ENCODE results near the gene ALDH3B2. TPM values are rescaled to one million over a fixed set of nuclear protein-coding genes. Genes with fewer than 3 reads are reported as not detected.

ALDH3B2 gene
- total RNA-seq, 4 donors from 2014 or later, result 1.2 TPM; not detected in 3

DNA sequence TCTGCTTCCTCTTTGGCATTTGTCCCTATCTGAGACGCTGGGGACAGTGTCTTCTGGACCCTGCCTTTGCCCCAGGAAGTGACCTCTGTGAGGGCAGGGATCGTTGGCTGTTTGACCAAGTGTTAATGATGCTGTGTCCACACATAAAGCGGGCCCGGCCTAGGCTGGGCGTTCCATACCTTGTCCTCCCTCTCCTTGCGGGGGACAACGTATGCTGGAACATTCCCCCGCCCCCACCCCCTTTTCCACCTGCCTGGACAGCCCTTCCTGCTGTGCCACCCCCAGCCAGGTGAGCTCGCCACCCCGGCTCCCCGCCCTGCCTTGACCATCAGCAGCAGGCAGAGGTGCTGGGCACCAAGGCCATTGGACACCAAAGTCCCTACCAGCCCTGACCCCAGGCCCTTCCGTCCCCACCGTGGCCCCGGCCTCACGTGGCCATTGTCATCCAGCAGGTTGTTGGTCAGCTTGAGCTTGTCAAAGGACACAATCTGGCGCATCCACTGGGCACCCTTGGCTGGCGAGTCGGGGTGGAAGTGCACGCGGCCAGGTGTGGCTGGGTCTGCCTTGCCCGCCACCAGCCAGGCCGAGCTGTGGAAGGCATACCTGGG lies 40.6 kb downstream of the ALDH3B2 start:
- peaks cover 0 to 5% of the 10 kb centered on the region in 2 donors for H3K4me1 ChIP-seq
- intact Hi-C loops (cut with DNase I; ENCODE audit: low total_unique reads), result no loop called here
- no peaks in the 10 kb centered on the region for H3K9me3 ChIP-seq
- no peak for DNase-seq
- no peak overlapping the region for H3K4me3 ChIP-seq
- TF ChIP-seq POLR2A (IDR thresholded peaks at IDR 0.05), result no peak
- TF ChIP-seq, protein P1, sequence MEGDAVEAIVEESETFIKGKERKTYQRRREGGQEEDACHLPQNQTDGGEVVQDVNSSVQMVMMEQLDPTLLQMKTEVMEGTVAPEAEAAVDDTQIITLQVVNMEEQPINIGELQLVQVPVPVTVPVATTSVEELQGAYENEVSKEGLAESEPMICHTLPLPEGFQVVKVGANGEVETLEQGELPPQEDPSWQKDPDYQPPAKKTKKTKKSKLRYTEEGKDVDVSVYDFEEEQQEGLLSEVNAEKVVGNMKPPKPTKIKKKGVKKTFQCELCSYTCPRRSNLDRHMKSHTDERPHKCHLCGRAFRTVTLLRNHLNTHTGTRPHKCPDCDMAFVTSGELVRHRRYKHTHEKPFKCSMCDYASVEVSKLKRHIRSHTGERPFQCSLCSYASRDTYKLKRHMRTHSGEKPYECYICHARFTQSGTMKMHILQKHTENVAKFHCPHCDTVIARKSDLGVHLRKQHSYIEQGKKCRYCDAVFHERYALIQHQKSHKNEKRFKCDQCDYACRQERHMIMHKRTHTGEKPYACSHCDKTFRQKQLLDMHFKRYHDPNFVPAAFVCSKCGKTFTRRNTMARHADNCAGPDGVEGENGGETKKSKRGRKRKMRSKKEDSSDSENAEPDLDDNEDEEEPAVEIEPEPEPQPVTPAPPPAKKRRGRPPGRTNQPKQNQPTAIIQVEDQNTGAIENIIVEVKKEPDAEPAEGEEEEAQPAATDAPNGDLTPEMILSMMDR (IDR thresholded peaks at IDR 0.05), result no peak
- no peaks in the 10 kb centered on the region for H3K36me3 ChIP-seq
- H3K27me3 ChIP-seq, result no peaks in the 10 kb centered on the region
- no peak overlapping the region for H3K27ac ChIP-seq

DNA sequence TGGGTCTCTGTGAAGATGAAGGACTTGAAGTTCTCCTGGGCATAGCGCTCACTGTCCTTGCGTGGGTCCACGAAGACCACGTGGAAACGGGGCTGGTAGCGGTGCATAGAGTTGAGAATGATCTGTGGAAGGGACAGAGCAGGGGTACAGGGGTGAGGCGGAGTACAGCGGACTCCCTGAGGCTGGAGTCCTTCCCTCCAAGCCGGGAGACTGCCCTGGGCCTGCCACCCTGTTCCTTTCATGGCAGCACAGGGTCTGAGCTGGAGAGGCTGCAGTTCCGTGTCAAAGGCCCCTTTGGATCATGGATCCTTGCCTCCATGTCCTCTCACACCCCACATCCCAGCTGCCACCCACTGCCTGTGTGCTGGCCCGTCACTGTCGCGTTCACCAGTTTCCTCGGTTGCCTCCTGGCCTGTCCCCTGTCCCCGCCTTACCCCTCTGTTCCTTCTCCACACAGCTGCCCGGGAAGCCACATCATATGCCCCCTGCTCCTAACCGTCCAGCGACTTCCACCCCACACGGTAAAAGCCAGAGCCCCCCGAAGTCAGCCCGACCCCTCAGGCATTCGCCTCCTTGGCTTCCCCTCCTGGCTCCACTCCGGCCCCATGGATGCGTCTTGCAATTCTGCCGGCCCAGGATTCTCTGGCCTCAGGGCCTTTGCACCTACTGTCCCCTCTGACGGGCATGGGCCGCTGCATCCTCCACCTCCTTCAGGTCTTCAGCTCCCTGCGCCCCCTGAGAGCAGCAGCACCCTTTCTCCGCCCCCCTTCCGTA lies 41.3 kb downstream of the ALDH3B2 start:
- TF ChIP-seq, protein P1 (IDR thresholded peaks at IDR 0.05), result no peak
- no peak for TF ChIP-seq POLR2A (IDR thresholded peaks at IDR 0.05)
- Histone ChIP-seq H3K27me3 (no peaks in the 10 kb centered on the region), H3K4me3 (no peak overlapping the region), H3K9me3 (no peaks in the 10 kb centered on the region), H3K4me1 (peaks cover 0 to 5% of the 10 kb centered on the region in 2 donors), H3K27ac (no peak overlapping the region), H3K36me3 (no peaks in the 10 kb centered on the region)
- peak in 1 of 2 donors; percentile 13 for DNase-seq
- intact Hi-C loops (cut with DNase I; ENCODE audit: low total_unique reads), result no loop called here

DNA sequence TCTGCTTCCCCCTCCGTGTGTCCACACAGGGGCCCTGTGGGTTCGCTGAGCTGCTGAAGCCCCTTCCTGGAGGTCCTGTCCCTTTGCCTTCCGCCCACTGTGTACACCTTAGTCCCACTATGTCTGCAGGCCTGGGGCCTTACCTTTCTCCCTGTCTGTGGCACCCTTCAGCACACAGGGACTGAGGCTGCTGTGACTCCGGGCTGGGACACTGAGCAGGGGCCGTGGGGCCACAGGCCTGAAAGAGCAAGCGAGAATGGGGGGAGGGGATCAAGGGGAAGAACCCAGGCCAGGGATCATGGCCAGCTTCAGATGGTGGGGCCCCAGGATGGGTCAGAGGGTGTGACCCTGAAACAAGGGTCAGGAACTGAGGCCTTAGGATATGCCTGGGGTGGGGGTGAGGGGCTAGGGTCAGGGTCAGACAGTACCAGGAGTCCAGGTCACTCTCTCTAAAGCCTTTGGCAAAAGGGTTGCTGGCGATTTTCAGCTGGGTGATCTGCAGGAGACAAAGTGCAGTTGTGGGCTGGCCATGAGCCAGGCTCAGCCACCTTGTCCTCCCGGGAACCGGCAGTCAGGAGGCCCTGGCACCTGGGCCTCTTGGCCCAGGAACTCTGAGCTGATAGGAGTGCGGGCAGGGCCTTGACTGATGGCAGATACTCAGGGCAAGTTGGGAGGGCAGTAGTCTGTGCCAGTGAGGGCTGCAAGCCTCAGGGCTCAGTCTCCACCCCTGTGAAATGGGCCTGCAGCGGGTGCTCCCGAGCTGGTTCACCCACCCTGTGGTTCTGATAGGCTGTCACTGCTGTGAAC lies 42.0 kb downstream of the ALDH3B2 start:
- intact Hi-C loops (cut with DNase I; ENCODE audit: low total_unique reads), result no loop called here
- Histone ChIP-seq H3K27me3 (no peaks in the 10 kb centered on the region), H3K4me3 (no peak overlapping the region), H3K9me3 (no peaks in the 10 kb centered on the region), H3K36me3 (no peaks in the 10 kb centered on the region), H3K27ac (no peak overlapping the region), H3K4me1 (peaks cover 0 to 5% of the 10 kb centered on the region in 2 donors)
- peak in 1 of 2 donors; percentile 18 for DNase-seq
- TF ChIP-seq, protein P1 (IDR thresholded peaks at IDR 0.05), result no peak
- TF ChIP-seq POLR2A (IDR thresholded peaks at IDR 0.05), result no peak

DNA sequence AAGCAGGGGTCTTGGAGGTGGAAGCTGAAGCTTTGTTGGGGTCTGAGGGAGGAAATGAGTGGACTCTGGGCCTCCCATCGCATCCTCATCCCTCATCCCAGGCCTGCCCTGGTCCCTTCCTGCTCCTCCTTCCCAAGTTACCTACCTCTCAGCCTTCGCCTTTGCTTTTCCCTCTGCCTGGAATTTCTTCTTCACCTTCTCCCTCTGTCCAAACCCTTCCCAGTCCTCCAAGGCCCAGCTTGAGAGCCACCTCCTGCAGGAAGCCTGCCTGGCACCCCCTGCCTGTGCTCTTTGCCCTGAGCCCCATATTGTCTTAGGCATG lies 42.6 kb downstream of the ALDH3B2 start:
- TF ChIP-seq POLR2A (IDR thresholded peaks at IDR 0.05), result no peak
- TF ChIP-seq, protein P1 (IDR thresholded peaks at IDR 0.05), result no peak
- H3K27ac ChIP-seq, result no peak overlapping the region
- no peak for DNase-seq
- H3K36me3 ChIP-seq, result no peaks in the 10 kb centered on the region
- H3K4me3 ChIP-seq, result no peak overlapping the region
- H3K27me3 ChIP-seq, result no peaks in the 10 kb centered on the region
- H3K9me3 ChIP-seq, result no peaks in the 10 kb centered on the region
- H3K4me1 ChIP-seq, result peaks cover 0 to 5% of the 10 kb centered on the region in 2 donors
- intact Hi-C loops (cut with DNase I; ENCODE audit: low total_unique reads), result no loop called here

DNA sequence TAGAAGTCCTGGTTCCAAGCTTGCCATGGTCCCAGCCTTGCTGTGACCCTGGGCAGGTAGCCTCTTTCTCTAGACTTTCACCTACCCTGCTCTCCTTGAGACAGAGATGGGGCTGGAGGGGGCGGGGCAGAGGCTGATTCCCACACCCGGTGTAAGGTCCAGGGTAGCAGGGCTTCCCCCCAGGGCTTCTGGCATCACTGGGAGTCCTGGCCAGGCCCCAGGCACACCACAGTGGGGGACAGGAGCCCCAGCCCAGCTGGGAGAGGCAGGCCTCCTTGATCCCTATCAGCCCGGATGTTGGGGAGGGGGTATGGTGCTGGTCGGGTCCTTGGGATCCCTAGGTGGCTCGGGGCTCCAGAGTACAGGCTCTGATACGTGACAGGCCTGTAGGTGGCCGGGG lies 43.0 kb downstream of the ALDH3B2 start:
- Histone ChIP-seq H3K4me3 (no peak overlapping the region), H3K36me3 (no peaks in the 10 kb centered on the region), H3K27ac (no peak overlapping the region), H3K27me3 (no peaks in the 10 kb centered on the region), H3K4me1 (peaks cover 0 to 5% of the 10 kb centered on the region in 2 donors), H3K9me3 (no peaks in the 10 kb centered on the region)
- peak in 1 of 2 donors; percentile 28 for DNase-seq
- TF ChIP-seq, protein P1 (IDR thresholded peaks at IDR 0.05), result no peak
- TF ChIP-seq POLR2A (IDR thresholded peaks at IDR 0.05), result no peak
- intact Hi-C loops (cut with DNase I; ENCODE audit: low total_unique reads), result no loop called here

Measured in uterus (tissue), 4 donors.